GM12892 (cell line): ENCODE measurements around the gene NR2E3.

Experiments used
- POLR2A ChIP-seq: IDR thresholded peaks from 2 replicates; pipeline ENCODE4 v1.6.1; 2011; ENCODE audit warnings: low read depth, low read length, control low read depth
- POLR2AphosphoS5 ChIP-seq: IDR thresholded peaks from 2 replicates; pipeline ENCODE4 v1.6.1; 2011; ENCODE audit warnings: low read depth, low read length, control low read depth

DNA sequence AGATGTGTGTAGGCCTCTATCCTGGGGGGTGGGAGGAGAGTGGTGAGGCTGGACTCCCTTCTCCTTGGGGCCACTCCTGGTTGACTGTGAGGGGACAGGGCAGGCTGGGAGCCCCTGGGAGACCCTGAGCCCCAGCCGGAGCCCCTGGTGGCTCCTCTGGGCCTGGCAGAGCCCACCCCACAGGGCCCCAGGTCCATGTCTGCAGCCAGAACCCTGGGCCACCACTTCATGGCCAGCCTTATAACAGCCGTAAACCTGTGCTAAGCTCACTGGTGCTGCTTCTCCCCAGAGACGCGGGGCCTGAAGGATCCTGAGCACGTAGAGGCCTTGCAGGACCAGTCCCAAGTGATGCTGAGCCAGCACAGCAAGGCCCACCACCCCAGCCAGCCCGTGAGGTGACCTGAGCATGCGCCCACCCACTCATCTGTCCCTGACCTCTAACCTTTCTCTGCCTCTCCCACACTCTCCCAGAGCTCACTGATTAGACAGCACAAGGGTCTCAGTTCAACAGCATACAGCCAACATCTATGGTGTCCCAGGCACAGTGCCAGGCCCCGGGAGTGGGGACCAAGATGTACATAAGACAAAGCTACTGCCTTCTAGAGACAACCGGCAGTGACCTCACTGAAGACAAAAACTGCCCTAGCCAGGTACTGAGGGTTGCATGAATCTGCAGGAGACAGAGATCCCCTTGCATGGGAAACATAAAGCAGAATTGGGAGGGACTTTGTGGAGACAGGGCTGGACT, 3.5 kb downstream of the NR2E3 start:
- TF ChIP-seq POLR2AphosphoS5, result no peak
- no peak for TF ChIP-seq POLR2A
